Activated naive CD4-positive, alpha-beta T cell (primary cell): ENCODE data around the gene SYK.

Experiments used
- DNase-seq, 4 experiments: peaks; one replicate each; lab custom pipeline; 2025; lab: John Stamatoyannopoulos, UW

SYK gene

DNA sequence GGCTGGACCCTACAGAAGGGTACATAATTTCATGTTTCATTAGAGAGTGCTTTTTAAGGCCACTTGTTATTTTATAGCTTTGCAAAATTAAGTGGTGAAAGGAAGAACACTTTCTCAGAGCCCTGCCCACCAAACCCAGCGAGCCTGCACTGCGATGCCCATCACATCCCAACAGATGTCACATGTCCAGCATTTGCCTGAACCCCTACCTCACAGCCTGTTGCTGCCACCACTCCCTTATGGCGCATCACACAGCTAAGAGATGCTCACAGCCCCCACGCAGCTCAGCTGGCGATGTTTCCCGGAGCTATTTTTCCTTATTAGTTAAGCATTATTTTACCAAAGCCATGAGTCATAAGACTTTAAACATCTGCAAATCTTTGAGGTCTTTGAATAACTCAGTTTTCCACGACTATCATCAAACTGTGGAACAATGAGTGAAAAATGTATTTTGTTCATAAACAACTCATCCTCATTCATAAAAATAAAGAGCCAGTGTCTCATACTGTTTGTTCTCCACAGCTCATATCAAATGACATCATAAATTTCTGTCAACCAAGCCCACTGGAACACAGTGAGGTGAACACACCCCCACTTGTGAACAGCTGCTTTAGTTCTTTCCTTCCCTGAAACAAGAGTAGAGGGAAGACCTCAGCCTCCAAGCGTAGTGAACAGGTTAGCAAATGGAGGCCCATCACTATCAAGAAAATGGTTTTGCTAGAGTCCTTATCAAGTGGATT, 104.9 kb downstream of the SYK start:
- DNase-seq = no peak

DNA sequence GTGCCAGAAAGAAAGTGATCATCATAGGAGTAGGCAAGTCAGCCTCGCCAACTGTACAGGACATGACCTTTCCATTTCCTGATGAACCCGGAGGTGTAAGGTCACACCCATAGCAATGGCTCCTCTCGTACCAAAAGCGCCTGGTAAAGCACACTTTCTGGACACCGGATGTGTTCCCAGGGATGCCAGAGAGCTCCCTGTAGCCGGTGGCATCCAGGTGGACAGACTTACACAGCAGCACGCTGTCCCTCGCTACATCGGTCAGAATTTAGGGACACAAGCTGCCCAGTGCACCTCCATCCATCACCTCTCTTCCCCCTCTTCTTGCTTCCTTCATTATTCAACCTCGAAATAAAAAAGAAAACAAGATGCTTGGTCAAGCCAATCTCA, 105.4 kb downstream of the SYK start:
- DNase-seq = no peak

- DNase-seq = no peak
These were observed 106.2 kb downstream of the SYK start for GRCh38 chr9:90907790-90908189.

DNA sequence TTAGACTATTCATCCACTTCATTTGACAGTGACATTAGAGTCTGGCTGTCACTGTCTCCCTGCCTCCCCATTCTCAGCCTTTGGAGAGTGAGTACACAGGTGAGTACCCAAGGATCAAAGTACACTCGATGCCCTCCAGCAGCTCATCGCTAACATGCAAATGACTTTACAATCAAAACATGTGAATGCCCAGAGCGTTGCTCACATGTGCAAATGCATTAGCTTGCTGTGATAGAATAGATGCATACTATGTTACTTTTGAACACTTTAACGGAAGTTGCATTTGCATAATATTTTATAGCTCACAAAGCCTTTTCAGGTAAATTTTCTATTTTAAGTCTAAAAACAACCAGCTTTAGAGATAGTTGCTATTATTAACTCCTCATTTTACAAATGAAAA, 107.6 kb downstream of the SYK start:
- DNase-seq = no peak

DNA sequence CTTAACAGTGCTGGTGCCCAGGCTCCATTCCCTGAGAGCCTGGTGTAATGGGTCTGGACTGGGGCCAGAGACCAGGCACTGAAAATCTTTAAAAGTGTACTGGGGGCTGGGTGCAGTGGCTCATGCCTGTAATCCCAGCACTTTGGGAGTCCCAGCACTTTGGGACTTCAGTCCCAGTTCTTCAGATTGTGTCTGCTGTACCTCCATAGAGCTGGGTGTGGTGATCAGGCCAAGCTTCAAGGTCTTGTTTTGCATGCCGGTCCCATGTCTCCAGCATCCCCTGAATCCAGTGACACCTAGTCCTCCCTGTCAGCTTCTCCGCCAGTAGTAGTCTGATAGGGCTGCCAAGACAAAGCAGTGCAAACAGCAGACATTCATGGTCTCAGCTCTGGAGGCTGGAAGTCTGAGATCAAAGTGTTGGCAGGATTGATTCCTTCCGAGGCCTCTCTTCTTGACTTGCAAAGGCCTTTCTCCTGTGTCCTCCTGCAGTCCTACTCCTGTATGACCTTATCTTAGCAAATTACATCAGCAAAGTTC, 108.2 kb downstream of the SYK start:
- DNase-seq = no peak

GRCh38 chr9:90914196-90914595, 112.6 kb downstream of the SYK start:
- no peak for DNase-seq

DNA sequence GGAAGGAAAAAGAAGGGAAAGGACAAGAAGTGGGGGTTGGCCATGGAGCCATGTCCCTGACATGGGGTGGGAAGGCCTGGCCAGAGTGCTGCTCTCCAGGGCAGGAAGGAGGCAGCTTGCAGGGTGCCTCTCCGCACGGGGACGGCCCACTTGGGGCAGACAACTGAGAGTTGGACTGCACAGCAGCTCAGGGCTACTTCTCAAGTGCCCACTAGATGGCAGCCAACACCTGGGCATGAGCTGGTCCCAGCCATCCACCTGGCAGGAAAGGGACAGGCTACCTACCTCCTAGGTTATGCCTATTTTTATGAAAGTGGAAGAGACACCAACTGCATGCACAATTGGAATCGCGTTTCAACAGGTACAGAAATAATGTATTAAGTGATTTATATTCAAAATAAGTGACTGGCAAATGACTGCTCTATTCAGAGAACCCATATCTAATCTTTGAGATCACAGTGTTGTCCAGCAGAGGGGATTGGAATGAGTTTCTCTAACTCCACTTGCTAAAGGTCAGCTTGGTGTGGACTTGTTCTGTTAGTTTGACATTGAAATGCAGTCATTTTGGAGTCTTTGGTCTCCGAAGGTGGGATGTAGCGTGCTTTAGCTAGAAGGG, 113.4 kb downstream of the SYK start:
- DNase-seq = peak; percentile 27 to 53 (median 38)

- no peak for DNase-seq
These were observed 114.1 kb downstream of the SYK start for GRCh38 chr9:90915693-90916092.

DNA sequence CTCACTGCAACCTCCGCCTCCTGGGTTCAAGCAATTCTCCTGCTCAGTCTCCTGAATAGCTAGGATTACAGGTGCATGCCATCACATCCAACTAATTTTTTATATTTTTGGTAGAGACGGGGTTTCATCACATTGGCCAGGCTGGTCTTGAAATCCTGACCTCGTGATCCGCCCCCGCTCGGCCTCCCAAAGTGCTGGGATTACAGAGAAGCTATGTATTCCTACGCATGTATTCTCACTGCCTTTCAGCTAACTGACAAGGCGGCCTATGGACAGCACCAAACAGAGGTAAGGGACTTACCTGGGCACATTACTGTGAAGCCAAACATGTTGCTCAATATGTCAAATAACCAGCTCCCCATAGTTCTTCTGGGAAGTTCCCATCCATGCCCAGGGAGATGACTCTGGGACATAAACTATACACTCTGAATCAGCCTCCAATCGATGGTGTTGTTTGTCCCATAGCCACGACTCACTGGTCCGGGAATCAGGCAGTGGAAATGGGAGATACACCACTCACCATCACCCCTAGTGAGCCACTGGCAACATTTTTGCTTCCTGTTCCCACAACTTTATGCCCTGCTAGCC, 114.6 kb downstream of the SYK start:
- DNase-seq = no peak

GRCh38 chr9:90919883-90920282, 118.3 kb downstream of the SYK start:
- DNase-seq = no peak

DNA sequence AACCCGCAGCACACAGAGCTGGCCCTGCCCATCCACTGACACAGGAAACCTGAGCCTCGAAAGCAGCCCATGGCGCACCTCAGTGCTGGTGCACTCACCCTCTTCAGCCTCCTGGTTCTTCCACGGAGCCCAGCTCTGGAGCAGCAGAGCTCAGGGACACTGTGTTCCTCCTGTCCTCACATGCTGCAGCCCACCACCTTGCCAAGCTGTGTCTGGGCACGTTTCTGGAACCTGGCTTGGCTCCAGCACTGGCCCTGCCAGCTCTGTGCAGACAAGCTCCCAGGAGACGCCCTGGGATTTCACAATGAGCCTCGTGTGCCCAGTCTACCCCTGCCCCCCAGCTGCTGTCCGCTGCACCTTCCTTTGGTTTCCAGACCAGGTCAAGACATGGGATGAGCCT, 119.5 kb downstream of the SYK start:
- DNase-seq = no peak

DNA sequence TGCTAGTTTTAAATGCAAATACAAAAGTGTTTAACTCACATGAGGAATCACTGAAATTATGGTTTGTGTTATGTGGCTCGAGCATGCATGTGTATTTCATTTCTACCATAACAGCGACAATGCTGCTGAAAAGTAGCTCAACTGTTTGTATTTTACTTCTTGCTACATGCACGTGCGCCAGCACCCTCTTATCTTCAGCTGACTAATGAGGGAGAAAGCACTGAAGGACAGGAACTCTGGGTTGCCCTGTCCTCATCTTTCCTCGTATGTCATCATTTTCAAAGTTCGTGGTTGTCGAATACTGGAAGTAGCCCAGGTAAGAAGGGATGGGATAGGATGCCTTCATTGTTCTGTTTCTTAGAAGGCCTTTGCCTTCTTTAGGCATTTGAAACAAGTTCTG, 120.3 kb downstream of the SYK start:
- DNase-seq = no peak

- no peak for DNase-seq
These were observed 124.1 kb downstream of the SYK start for GRCh38 chr9:90925581-90926257.

GRCh38 chr9:90926936-90927335, 125.3 kb downstream of the SYK start:
- DNase-seq = no peak

- no peak for DNase-seq
These were observed 125.9 kb downstream of the SYK start for GRCh38 chr9:90927496-90927895.

DNA sequence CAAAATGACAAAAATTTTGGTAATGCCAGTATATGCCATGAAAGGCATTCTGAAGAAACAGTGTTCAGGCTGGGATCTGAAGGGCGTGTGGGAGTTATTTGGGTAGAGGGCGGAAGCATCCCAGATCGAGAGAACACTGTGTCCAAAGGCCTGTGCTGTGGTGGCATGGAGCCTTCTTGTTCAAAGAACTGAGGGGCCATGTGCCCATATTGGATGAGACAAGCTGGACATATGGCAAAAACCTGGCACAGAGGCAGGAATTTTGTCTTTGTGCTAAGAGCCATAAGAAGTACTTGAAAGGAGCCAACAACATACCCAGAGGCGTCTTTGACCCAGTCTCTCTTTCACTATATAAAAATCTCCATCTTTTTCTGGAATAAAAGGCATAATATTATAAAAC, 128.0 kb downstream of the SYK start:
- DNase-seq = no peak

DNA sequence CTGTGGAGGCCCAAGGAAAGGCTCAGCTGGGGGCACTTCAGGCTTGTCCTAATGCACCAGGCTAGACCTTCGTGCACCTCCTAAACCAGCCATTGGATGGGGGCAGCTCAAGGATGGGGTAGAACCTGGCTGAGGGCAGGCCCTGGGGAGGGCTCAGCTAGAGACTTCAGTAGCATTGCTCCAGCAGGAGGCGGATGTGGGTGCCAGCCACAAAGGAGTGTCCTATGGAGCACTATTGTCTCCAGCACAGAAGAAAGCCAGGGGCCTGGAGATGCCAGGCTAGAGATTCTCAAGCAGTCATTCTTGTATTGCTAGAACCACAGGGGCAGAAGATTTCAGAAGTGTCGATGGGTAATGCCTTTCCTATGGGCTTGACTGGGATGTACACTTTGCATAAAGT, 131.8 kb downstream of the SYK start:
- no peak for DNase-seq

DNA sequence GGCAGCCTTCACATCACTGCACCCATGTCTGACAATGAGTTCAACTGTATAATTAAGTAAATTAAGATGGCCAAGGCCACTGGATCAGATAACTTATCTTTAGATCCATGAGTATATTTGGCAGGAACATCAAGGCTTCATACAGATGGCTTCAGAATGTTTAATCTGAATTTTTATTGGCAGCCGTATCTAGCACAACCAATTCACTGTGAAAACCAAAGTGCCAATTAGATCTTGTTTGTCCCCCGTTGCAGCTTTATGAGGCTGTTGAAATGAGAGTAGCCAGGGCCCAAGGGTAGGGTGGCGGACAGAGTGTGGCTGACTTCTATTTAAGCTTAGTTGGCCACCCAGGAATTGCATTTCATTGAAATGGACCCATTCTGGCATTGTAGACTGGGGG, 137.7 kb downstream of the SYK start:
- no peak for DNase-seq

GRCh38 chr9:90940280-90940679, 138.7 kb downstream of the SYK start:
- DNase-seq = no peak

DNA sequence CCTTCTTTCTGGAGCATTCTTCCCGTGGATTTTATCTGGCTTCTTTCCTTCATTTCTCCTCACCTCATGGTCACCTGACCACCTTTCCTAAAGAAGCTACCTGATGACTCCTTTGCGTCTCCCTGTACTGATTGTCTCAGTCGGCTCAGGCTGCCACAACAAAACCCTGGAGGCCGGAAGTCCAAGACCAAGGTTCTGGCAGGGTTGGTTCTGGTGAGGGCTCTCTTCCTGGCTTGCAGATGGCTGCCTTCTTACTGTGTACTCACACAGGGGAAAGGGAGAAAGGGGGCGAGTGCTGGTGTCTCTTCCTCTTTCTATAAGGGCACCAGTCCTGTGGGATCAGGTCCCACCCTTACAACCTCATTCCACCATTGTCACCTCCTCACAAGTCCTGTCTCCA, 140.0 kb downstream of the SYK start:
- no peak for DNase-seq

DNA sequence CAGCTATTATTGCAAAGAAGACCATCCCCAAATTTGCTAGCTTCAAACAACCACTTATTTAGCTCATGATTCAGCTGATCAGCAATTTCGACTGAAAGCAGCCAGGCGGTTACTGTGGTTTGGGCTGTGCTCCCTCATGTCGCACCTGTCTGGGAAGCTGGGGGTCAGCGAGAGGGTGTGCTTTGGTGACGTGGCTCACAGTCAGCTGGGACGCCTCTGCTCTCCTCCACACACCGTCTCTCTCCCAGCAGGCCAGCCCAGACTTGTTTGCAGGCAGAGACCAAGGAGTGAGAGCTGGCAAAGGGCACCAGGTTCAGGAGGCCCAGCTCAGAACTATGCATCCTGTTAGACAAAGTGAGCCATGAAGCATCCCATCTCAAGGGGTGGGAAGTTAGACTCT, 140.9 kb downstream of the SYK start:
- no peak for DNase-seq

DNA sequence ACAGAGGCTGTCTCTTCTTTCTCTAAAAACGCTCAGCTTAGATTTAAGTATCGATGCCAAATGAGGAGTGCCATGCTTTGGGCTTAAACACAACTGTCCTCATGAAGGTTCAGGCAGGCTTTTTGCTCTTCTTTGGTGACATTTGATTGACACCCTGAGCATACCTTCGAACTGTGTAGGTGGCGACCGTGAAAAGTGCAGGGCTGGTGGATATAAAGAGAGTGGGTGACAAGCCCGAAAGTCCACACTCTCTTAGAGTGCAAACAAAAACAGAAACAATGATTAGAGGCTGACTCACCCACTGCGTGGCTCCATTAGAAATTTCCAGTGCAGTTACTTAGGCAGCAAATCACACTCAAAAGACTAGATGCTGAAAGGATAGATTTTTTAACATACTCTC, 141.7 kb downstream of the SYK start:
- no peak for DNase-seq

GRCh38 chr9:90945336-90945735, 143.7 kb downstream of the SYK start:
- no peak for DNase-seq
